MM.1S (cell line): ENCODE measurements around the gene PSMG3.
"Not testable (repeated sequence)": the region's sequence is repeated elsewhere in the genome, so short reads cannot be mapped to it uniquely, and the experiment has no call there.

ENCODE experiments used
- DNase-seq: peaks from one replicate; pipeline ENCODE4 v3.0.0-alpha.2; 2015
- H2AFZ ChIP-seq: fragments of 300-600 bp; sonication (generic); 2 replicates; pipeline ENCODE4 v1.6.0; 2016; ENCODE audit warnings: antibody characterized with exemption, low read length
- H3F3A ChIP-seq: fragments of 300-600 bp; sonication (generic); 2 replicates; pipeline ENCODE4 v1.6.1; 2016; ENCODE audit warnings: mild to moderate bottlenecking, antibody characterized with exemption, low read length, moderate library complexity, mixed read lengths; ENCODE audit not compliant: insufficient read depth
- H3K27ac ChIP-seq: fragments of 300-600 bp; sonication (generic); 2 replicates; pipeline ENCODE4 v1.5.1; 2016; ENCODE audit warnings: mild to moderate bottlenecking, low read length
- H3K27me3 ChIP-seq: fragments of 300-600 bp; sonication (generic); replicated peaks from 2 replicates; pipeline ENCODE4 v1.6.0; 2016; ENCODE audit warnings: low read length; ENCODE audit not compliant: insufficient read depth
- H3K36me3 ChIP-seq: fragments of 300-600 bp; sonication (generic); replicated peaks from 2 replicates; pipeline ENCODE4 v1.6.1; 2016; ENCODE audit warnings: mild to moderate bottlenecking, low read length, mixed read lengths; ENCODE audit not compliant: insufficient read depth
- H3K4me1 ChIP-seq: fragments of 300-600 bp; sonication (generic); 2 replicates; pipeline ENCODE4 v1.6.1; 2016; ENCODE audit warnings: low read length, mixed read lengths
- H3K4me2 ChIP-seq: fragments of 300-600 bp; sonication (generic); 2 replicates; pipeline ENCODE4 v1.6.0; 2016; ENCODE audit warnings: low read depth, low read length
- H3K4me3 ChIP-seq: fragments of 300-600 bp; sonication (generic); 2 replicates; pipeline ENCODE4 v1.5.1; 2016; ENCODE audit warnings: low read length, mixed read lengths
- H3K79me2 ChIP-seq: fragments of 300-600 bp; sonication (generic); 2 replicates; pipeline ENCODE4 v1.6.1; 2016; ENCODE audit warnings: mixed run types, low read length, mixed read lengths
- H3K9ac ChIP-seq: fragments of 300-600 bp; sonication (generic); 2 replicates; pipeline ENCODE4 v1.6.1; 2016; ENCODE audit warnings: low read length, mixed read lengths
- H3K9me2 ChIP-seq: fragments of 300-600 bp; sonication (generic); replicated peaks from 2 replicates; pipeline ENCODE4 v1.6.1; 2016; ENCODE audit warnings: mild to moderate bottlenecking, low read length, mixed read lengths; ENCODE audit not compliant: insufficient read depth
- H3K9me3 ChIP-seq: fragments of 300-600 bp; sonication (generic); replicated peaks from 2 replicates; pipeline ENCODE4 v1.6.1; 2016; ENCODE audit warnings: mild to moderate bottlenecking, low read length, mixed read lengths; ENCODE audit not compliant: insufficient read depth
- H4K20me1 ChIP-seq: fragments of 300-600 bp; sonication (generic); 2 replicates; pipeline ENCODE4 v1.6.1; 2016; ENCODE audit warnings: mild to moderate bottlenecking, low read length, moderate library complexity, mixed read lengths; ENCODE audit not compliant: insufficient read depth
- CTCF ChIP-seq: fragments of 300-600 bp; sonication (generic); IDR thresholded peaks from 2 replicates; pipeline ENCODE4 v1.5.1; 2016; ENCODE audit warnings: antibody characterized with exemption, low read length, mixed read lengths
- EZH2 ChIP-seq: fragments of 300-600 bp; sonication (generic); optimal IDR thresholded peaks from 2 replicates; pipeline ENCODE3; 2017; ENCODE audit warnings: low read depth, mild to moderate bottlenecking, antibody characterized with exemption, low read length, mixed read lengths
- EZH2phosphoT487 ChIP-seq: fragments of 300-600 bp; sonication (generic); IDR thresholded peaks from 2 replicates; pipeline ENCODE4 v1.6.1; 2018; ENCODE audit warnings: antibody characterized with exemption, low read length

PSMG3 gene

DNA sequence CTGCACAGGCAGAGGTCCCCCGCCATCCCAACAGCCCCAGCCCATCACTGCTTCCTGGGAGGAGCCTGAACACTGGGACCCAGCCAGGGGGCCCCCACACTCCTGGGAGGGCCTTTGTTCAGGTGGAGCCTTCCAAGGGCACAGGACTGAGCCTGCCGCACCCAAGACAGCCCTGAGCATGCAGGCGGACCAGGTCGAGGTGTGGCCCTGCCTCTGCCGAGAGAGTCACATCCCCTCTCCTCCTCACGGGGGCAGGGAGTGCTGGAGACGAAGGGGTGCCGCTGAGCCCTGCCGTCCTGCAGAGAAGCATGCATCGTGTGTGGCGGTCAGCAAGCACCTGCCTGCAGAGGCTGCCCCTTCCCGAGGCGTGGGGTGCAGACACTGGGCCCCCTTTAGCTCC lies 46.6 kb downstream of the PSMG3 start:
- H3K9ac ChIP-seq, result no peak overlapping the region
- H4K20me1 ChIP-seq, result no peaks in the 10 kb centered on the region
- no peak for DNase-seq
- H3K4me2 ChIP-seq, result no peak overlapping the region
- H3K79me2 ChIP-seq, result no peaks in the 10 kb centered on the region
- no peak overlapping the region for H3K27ac ChIP-seq
- H3K9me3 ChIP-seq, result no peaks in the 10 kb centered on the region
- TF ChIP-seq EZH2phosphoT487 (no peak), EZH2 (no peak), CTCF (no peak)
- no peaks in the 10 kb centered on the region for H3F3A ChIP-seq
- H3K4me3 ChIP-seq, result no peak overlapping the region
- H3K4me1 ChIP-seq, result no peaks in the 10 kb centered on the region
- no peaks in the 10 kb centered on the region for H3K36me3 ChIP-seq
- H2AFZ ChIP-seq, result no peak overlapping the region
- H3K9me2 ChIP-seq, result no peaks in the 10 kb centered on the region
- peaks cover 75% of the 10 kb centered on the region for H3K27me3 ChIP-seq

- no peaks in the 10 kb centered on the region for H3K36me3 ChIP-seq
- TF ChIP-seq EZH2phosphoT487 (no peak), CTCF (no peak), EZH2 (no peak)
These were observed 48.4 kb downstream of the PSMG3 start for GRCh38 chr7:1521456-1521855.

GRCh38 chr7:1520539-1521234 lies 49.1 kb downstream of the PSMG3 start:
- DNase-seq, result no peak
- Histone ChIP-seq H3K4me3 (no peak overlapping the region), H3K9ac (no peak overlapping the region), H4K20me1 (no peaks in the 10 kb centered on the region), H3K4me1 (no peaks in the 10 kb centered on the region), H3K27ac (no peak overlapping the region), H3K36me3 (no peaks in the 10 kb centered on the region), H3K4me2 (no peak overlapping the region), H3K9me2 (no peaks in the 10 kb centered on the region), H3F3A (no peaks in the 10 kb centered on the region), H2AFZ (no peak overlapping the region), H3K79me2 (no peaks in the 10 kb centered on the region), H3K27me3 (peaks cover 73% of the 10 kb centered on the region), H3K9me3 (no peaks in the 10 kb centered on the region)
- TF ChIP-seq EZH2phosphoT487, result no peak
- no peak for TF ChIP-seq EZH2
- no peak for TF ChIP-seq CTCF

More at GRCh38 chr7:1521456-1521855, 48.4 kb downstream of the PSMG3 start:
- H3K4me3 ChIP-seq, result no peak overlapping the region
- H3K9me3 ChIP-seq, result no peaks in the 10 kb centered on the region
- H3F3A ChIP-seq, result no peaks in the 10 kb centered on the region
- no peaks in the 10 kb centered on the region for H4K20me1 ChIP-seq
- no peak overlapping the region for H2AFZ ChIP-seq
- DNase-seq, result no peak
- H3K27ac ChIP-seq, result no peak overlapping the region
- H3K4me2 ChIP-seq, result no peak overlapping the region
- H3K9ac ChIP-seq, result no peak overlapping the region
- H3K4me1 ChIP-seq, result no peaks in the 10 kb centered on the region
- no peaks in the 10 kb centered on the region for H3K79me2 ChIP-seq
- H3K27me3 ChIP-seq, result peaks cover 75% of the 10 kb centered on the region
- H3K9me2 ChIP-seq, result no peaks in the 10 kb centered on the region

GRCh38 chr7:1519322-1519922 lies 50.4 kb downstream of the PSMG3 start:
- H3K27me3 ChIP-seq, result peaks cover 68% of the 10 kb centered on the region
- not testable (repeated sequence) for H3K79me2 ChIP-seq, H3K4me2 ChIP-seq, H3K9ac ChIP-seq, DNase-seq, H3K36me3 ChIP-seq, H3K4me1 ChIP-seq, H3K4me3 ChIP-seq, H3F3A ChIP-seq, H2AFZ ChIP-seq, H3K27ac ChIP-seq, H4K20me1 ChIP-seq, H3K9me2 ChIP-seq, H3K9me3 ChIP-seq
